HG03064 (cell line): Measurements from ENCODE around the gene MRPL23.

Source experiments
- ATAC-seq: cut with Tn5 transposase; IDR thresholded peaks from one replicate; pipeline ENCODE4 v1.9.1; 2021; ENCODE audit warnings: low read depth; ENCODE audit not compliant: unreplicated experiment

The MRPL23 gene

GRCh38 chr11:1949922-1950321 is 2.8 kb downstream of the MRPL23 start:
- no peak for ATAC-seq

- no peak for ATAC-seq
Observed at GRCh38 chr11:1952806-1953482, 5.8 kb downstream of the MRPL23 start.

- ATAC-seq, result no peak
Observed at GRCh38 chr11:1953489-1954266, 6.5 kb downstream of the MRPL23 start.

GRCh38 chr11:1958367-1958766 is 11.2 kb downstream of the MRPL23 start:
- ATAC-seq, result no peak

GRCh38 chr11:1959786-1960185 is 12.7 kb downstream of the MRPL23 start:
- ATAC-seq, result no peak

- no peak for ATAC-seq
Observed at GRCh38 chr11:1963864-1964263, 16.7 kb downstream of the MRPL23 start.

- ATAC-seq, result no peak
Observed at GRCh38 chr11:1964348-1964747, 17.2 kb downstream of the MRPL23 start.

GRCh38 chr11:1964955-1965354 is 17.8 kb downstream of the MRPL23 start:
- no peak for ATAC-seq

- ATAC-seq, result no peak
Observed at GRCh38 chr11:1966531-1966930, 19.4 kb downstream of the MRPL23 start.

- no peak for ATAC-seq
Observed at GRCh38 chr11:1967641-1968225, 20.6 kb downstream of the MRPL23 start.

- ATAC-seq, result no peak
Observed at GRCh38 chr11:1968454-1969002, 21.4 kb downstream of the MRPL23 start.

- no peak for ATAC-seq
Observed at GRCh38 chr11:1969035-1969434, 21.9 kb downstream of the MRPL23 start.

GRCh38 chr11:1969776-1970175 is 22.6 kb downstream of the MRPL23 start:
- ATAC-seq, result no peak

- ATAC-seq, result no peak
Observed at GRCh38 chr11:1970956-1971355, 23.8 kb downstream of the MRPL23 start.

- no peak for ATAC-seq
Observed at GRCh38 chr11:1975185-1975584, 28.1 kb downstream of the MRPL23 start.

GRCh38 chr11:1978720-1979473 is 31.8 kb downstream of the MRPL23 start:
- no peak for ATAC-seq

- no peak for ATAC-seq
Observed at GRCh38 chr11:1979607-1980006, 32.5 kb downstream of the MRPL23 start.

- no peak for ATAC-seq
Observed at GRCh38 chr11:1982873-1983600, 35.9 kb downstream of the MRPL23 start.

GRCh38 chr11:1983601-1983961 is 36.4 kb downstream of the MRPL23 start:
- no peak for ATAC-seq

- no peak for ATAC-seq
Observed at GRCh38 chr11:1987024-1987423, 39.9 kb downstream of the MRPL23 start.
